ENCODE data around the gene TRAK1.

TRAK1 gene

GRCh38 chr3:42133500-42134298 lies 42.5 kb downstream of the TRAK1 start:
- DNase-seq (ENCODE audit: low read depth), result no peak
- TF ChIP-seq CTCF (conservative IDR thresholded peaks at IDR 0.05; ENCODE audit: low read depth, low read length), result no peak
- no peak overlapping the region for H3K4me3 ChIP-seq (ENCODE audit: low read length)

GRCh38 chr3:42134867-42135464 lies 43.8 kb downstream of the TRAK1 start:
- no peak for DNase-seq (ENCODE audit: low read depth)
- no peak for TF ChIP-seq CTCF (conservative IDR thresholded peaks at IDR 0.05; ENCODE audit: low read depth, low read length)

GRCh38 chr3:42139621-42140453 lies 48.7 kb downstream of the TRAK1 start:
- no peak for TF ChIP-seq CTCF (conservative IDR thresholded peaks at IDR 0.05; ENCODE audit: low read depth, low read length)
- no peak overlapping the region for H3K4me3 ChIP-seq (ENCODE audit: low read length)
- no peak for DNase-seq (ENCODE audit: low read depth)

More at GRCh38 chr3:42134867-42135464, 43.8 kb downstream of the TRAK1 start:
- no peak overlapping the region for H3K4me3 ChIP-seq (ENCODE audit: low read length)

GRCh38 chr3:42140665-42141203 lies 49.6 kb downstream of the TRAK1 start:
- no peak for TF ChIP-seq CTCF (conservative IDR thresholded peaks at IDR 0.05; ENCODE audit: low read depth, low read length)

GRCh38 chr3:42143440-42143839 lies 52.3 kb downstream of the TRAK1 start:
- H3K4me3 ChIP-seq (ENCODE audit: low read length), result no peak overlapping the region
- DNase-seq (ENCODE audit: low read depth), result no peak
- no peak for TF ChIP-seq CTCF (conservative IDR thresholded peaks at IDR 0.05; ENCODE audit: low read depth, low read length)

More at GRCh38 chr3:42140665-42141203, 49.6 kb downstream of the TRAK1 start:
- H3K4me3 ChIP-seq (ENCODE audit: low read length), result no peak overlapping the region
- no peak for DNase-seq (ENCODE audit: low read depth)

- H3K4me3 ChIP-seq (ENCODE audit: low read length), result no peak overlapping the region
- no peak for TF ChIP-seq CTCF (conservative IDR thresholded peaks at IDR 0.05; ENCODE audit: low read depth, low read length)
- DNase-seq (ENCODE audit: low read depth), result no peak
Measured at GRCh38 chr3:42144209-42144608, 53.1 kb downstream of the TRAK1 start.

Data from retinal pigment epithelial cell (primary cell).